ENCODE results near the gene KRTAP4-5.
"Not testable (repeated sequence)": the region's sequence is repeated elsewhere in the genome, so short reads cannot be mapped to it uniquely, and the experiment has no call there.

KRTAP4-5 gene

DNA sequence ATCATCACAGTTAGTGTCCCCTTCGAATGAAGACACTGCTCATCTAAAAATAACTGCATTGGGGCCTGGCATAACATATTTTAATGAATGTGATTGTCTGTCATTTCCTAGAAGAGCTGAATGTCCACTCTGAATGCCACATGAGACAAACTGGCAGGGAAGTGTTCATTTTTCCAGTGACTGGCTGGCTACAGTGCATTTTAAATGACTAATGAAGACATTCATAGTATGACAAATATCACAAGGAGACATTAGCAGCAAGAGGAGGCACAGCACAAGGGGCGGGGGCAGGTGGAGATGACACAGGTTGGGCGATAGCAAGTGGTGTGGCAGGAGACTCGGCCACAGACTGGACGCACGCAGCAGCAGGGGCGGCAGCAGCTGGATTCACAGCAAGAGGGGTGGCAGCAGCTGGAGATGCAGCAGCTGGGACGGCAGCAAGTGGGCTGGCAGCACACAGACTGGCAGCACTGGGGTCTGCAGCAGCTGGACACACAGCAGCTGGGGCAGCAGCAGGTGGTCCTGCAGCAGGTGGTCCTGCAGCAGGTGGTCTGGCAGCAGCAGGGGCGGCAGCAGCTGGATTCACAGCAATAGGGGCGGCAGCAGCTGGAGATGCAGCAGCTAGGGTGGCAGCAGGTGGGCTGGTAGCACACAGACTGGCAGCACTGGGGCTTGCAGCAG, 514 bp downstream of the KRTAP4-5 start:
- in situ Hi-C loops (cut with MboI; ENCODE audit: low pct_unique_long_range_greater_than_20kb, low sequenced_read_pairs); DNase-seq: not testable (repeated sequence)

DNA sequence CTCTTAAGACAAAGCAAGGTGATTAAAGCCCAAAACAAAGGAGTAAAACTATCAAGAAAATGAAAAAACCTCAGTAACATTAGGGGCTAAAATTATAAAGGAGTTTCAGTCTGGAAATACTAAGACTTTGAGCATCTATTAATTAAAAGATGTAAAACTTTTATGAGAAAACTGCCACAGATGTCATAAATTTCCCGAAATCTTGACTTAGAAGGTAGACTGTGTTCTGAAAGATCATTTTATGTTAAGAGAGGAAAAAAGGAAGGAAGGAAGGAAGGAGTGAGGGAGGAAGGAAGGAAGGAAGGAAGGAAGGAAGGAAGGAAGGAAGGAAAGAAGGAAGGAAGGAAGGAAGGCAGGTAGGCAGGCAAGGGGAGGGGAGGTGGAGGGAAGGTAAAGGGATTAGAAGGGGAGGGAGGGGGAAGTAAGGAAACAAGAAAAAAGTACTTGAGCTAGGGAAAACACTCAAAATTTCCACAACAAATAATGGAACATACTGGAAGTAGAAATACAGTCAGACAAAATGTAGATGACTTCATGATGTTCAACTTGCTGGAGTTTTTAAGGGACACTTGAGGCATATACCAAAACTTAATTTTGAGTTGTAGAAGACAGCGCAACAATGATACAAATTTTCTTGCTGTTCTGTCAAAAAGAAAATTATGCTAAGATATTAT, 2.0 kb downstream of the KRTAP4-5 start:
- in situ Hi-C loops (cut with MboI; ENCODE audit: low pct_unique_long_range_greater_than_20kb, low sequenced_read_pairs) = no loop called here

DNA sequence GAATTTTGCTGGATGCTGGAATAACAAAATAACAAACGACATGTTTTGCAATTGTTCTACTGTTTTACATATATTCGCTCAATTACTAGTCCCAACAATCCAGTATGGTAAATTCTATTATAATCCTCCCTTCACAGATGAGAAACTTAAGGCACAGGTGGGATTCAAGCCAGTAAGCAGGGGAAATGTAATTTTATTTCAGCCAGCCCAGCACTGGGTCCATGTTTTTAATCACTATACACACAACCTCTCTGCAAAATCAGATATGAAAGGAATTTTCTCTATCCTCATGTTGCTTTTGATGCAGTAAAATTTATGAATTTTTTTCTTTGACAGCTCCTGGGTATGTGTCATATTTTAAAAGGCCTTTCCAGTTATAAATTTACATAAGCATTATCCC, 4.4 kb downstream of the KRTAP4-5 start:
- in situ Hi-C loops (cut with MboI; ENCODE audit: low pct_unique_long_range_greater_than_20kb, low sequenced_read_pairs) = no loop called here
- DNase-seq = no peak

More for the DNA sequence above, 2.0 kb downstream of the KRTAP4-5 start:
- DNase-seq = no peak

GRCh38 chr17:41144846-41145245, 4.8 kb downstream of the KRTAP4-5 start:
- no peak for DNase-seq
- in situ Hi-C loops (cut with MboI; ENCODE audit: low pct_unique_long_range_greater_than_20kb, low sequenced_read_pairs) = no loop called here

DNA sequence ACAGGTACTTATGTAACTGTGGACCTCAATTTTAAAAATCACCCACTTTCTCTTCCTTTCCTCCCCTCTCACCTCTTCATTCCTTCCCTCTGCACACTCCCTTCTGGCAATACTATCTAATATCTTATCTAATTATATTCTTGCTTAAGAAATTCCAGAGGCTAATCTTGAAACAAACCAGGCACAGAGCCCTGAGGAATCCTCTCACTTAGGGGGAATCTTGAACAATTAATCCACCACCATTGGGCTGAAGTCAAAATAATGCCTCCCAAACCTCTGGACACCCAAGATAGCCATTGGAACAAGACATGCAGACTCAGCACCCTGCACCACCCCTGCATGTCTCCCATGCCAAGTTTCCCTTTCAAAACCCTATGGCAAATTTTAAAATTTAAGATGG, 8.3 kb downstream of the KRTAP4-5 start:
- in situ Hi-C loops (cut with MboI; ENCODE audit: low pct_unique_long_range_greater_than_20kb, low sequenced_read_pairs) = no loop called here
- no peak for DNase-seq

- no peak for DNase-seq
- in situ Hi-C loops (cut with MboI; ENCODE audit: low pct_unique_long_range_greater_than_20kb, low sequenced_read_pairs) = no loop called here
Observed at GRCh38 chr17:41140360-41141131, 9.1 kb downstream of the KRTAP4-5 start, which contains the start of gene KRTAP4-6. Gene KRTAP4-6, minus strand, starts transcription at chr17:41140544. Its CDS starts 57 bp downstream, at chr17:41140487.

GRCh38 chr17:41139865-41140264, 9.8 kb downstream of the KRTAP4-5 start:
- in situ Hi-C loops (cut with MboI; ENCODE audit: low pct_unique_long_range_greater_than_20kb, low sequenced_read_pairs); DNase-seq: not testable (repeated sequence)

DNA sequence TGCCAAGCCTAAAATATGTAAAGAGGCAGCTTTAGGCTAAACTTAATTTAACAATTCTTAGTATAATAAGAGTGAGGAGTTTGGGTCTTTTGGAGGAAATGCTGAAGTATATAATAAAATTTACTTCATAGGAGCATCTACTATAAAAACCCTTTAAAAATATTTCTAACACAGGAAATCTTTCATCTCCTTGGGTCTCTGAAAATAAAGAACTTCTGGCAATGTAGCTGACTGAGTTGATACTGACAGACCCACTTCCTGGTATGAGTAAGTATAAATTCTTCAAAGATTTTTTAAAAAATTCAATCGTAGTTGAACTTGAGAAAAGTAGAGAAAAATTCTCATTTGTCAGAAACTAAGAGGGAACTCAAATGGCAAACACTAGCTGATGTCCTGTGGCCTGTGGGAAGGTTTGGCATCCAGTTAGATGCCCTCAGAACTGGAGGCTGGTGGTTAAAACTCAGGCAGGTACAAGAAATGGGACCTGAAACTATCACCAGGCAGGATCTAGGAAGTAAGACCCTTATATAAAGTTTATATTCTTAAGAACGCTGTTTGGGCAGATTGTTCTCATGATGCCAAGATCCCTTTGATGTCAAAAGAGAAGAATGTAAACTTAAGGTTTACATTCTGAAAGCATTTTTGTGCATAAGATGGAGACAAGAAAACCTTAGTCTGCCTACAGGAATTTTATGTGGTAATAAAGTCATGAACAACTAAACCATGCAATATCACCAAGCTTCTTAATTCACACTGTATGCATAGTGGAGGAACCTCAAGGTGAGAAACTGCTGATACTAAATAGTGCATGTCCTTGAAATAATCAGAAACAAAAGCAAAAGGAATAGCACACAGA, 15.5 kb downstream of the KRTAP4-5 start:
- in situ Hi-C loops (cut with MboI; ENCODE audit: low pct_unique_long_range_greater_than_20kb, low sequenced_read_pairs) = no loop called here
- no peak for DNase-seq

DNA sequence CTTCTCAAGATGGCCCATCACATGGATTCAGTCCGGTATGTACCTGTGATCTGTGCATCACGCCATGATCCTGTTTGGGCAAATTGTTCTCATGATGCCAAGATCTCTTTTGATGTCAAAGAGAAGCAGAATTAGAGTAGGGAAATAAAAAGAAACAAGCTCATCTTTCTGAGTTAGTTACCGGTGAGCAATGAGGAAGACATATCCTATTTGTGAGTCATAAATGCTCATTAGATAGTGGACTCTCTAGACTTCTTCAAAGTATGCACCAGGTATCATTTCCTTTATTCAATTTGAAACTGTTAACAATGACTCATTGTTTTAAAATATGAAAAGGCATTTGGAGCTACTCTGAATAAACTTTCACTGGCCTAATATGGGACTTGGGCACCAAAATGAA, 17.6 kb downstream of the KRTAP4-5 start:
- DNase-seq = no peak
- in situ Hi-C loops (cut with MboI; ENCODE audit: low pct_unique_long_range_greater_than_20kb, low sequenced_read_pairs) = no loop called here

- no peak for DNase-seq
- in situ Hi-C loops (cut with MboI; ENCODE audit: low pct_unique_long_range_greater_than_20kb, low sequenced_read_pairs) = no loop called here
Observed at GRCh38 chr17:41127371-41127770, 22.3 kb downstream of the KRTAP4-5 start.

GRCh38 chr17:41126412-41126811, 23.2 kb downstream of the KRTAP4-5 start:
- in situ Hi-C loops (cut with MboI; ENCODE audit: low pct_unique_long_range_greater_than_20kb, low sequenced_read_pairs) = no loop called here
- no peak for DNase-seq

DNA sequence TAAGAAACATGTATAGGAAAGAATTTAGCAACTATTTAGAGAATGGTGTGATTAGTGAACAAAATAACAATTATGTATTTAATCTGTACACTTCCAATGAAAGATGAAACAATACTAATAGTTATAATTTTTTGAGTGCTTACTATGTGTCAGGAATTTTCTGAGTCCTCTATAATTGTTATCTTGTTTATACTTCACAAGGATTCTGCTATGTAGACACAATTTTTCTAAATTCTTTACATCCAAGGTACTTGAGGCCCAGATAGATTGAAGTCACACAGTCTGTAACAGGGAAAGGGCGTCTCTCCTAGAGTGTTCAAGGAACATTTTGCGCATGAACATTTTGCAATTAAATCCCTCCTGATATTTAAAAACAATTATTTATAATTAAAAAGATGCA, 24.6 kb downstream of the KRTAP4-5 start:
- DNase-seq = no peak
- in situ Hi-C loops (cut with MboI; ENCODE audit: low pct_unique_long_range_greater_than_20kb, low sequenced_read_pairs) = no loop called here

GRCh38 chr17:41123991-41124371, 25.6 kb downstream of the KRTAP4-5 start, which contains the start of gene KRTAP4-12:
Gene KRTAP4-12, minus strand, starts transcription at chr17:41124182. Its CDS starts 60 bp downstream, at chr17:41124122.
- DNase-seq; in situ Hi-C loops (cut with MboI; ENCODE audit: low pct_unique_long_range_greater_than_20kb, low sequenced_read_pairs): not testable (repeated sequence)

DNA sequence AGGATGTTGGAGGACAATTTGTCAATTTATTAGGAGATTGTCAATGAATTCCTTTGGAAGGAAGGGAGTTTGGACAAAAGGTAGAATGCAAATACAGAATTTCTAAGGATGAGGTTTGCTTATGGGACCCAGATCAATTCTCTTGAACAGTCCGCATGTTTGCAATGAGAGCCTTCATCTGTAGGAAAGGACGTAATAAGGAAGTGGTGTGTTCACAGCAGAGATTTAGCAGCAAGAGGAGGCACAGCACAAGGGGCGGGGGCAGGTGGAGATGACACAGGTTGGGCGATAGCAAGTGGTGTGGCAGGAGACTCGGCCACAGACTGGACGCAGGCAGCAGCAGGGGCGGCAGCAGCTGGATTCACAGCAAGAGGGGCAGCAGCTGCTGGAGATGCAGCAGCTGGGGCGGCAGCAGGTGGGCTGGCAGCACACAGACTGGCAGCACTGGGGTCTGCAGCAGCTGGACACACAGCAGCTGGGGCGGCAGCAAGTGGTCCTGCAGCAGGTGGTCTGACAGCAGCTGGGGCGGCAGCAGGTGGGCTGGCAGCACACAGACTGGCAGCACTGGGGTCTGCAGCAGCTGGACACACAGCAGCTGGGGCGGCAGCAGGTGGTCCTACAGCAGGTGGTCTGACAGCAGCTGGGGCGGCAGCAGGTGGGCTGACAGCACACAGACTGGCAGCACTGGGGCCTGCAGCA, 26.2 kb downstream of the KRTAP4-5 start:
- DNase-seq; in situ Hi-C loops (cut with MboI; ENCODE audit: low pct_unique_long_range_greater_than_20kb, low sequenced_read_pairs): not testable (repeated sequence)

DNA sequence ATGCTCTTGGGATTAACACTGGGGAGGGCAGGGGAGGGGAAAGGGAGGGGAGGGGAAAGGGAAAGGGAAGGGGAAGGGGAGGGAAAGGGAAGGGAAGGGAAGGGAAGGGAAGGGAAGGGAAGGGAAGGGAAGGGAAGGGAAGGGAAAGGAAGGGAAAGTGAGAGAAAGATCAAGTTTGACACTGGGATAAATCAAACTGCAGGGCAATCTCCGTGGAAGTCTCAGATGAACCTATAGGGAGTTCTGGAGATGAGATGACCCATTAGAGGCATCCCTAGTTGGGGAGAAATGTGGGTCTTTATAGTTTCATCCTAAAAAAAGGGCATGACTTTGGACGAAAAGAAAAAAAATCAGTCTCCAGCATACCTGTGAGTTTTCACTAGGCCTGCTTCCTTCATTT, 27.9 kb downstream of the KRTAP4-5 start:
- no peak for DNase-seq
- in situ Hi-C loops (cut with MboI; ENCODE audit: low pct_unique_long_range_greater_than_20kb, low sequenced_read_pairs) = no loop called here

DNA sequence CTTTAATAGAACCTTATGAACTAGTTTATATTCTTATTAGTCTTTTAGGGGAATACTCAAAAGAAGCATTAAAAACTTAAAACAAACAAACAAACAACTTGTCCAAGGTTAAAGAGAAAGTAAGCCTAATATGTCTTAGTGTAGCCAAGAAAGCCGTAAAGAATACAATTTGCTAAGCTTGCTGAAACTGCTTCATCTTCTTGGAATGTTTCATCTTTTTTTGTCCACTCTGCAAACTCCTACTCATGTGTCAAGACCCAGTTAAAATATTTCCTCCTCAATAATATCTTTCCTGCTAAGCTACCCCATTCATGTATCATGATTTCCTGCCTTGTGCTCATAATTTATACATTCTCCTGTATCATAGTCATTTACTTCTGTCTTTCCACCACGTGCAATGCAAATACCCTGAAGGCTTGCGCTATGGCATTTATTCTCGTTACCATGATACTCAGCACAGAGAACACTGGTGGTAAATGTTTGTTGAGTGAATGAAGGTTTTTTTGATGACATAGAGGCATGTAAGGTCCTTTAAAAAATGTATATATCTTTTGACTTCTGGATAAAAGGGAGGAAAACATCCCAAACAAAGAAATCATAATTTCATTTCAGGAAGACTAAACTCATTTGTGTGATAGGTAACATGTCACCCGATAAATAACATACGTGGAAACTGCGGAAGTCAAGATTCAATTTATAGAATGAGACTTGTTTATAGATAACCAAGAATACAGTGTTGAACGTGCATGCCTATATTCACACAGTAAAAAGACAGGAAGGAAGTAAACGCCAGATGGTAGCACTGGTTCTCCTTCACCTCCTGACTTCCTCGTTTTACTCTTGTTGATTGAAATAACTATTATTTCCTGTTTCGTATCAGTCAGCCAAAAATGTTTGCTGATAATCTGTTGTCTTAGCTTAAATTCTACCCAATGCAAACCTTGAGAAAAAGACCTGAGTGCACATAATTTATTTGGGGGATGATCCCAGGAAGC, 29.6 kb downstream of the KRTAP4-5 start:
- DNase-seq = peak; percentile 91
- in situ Hi-C loops (cut with MboI; ENCODE audit: low pct_unique_long_range_greater_than_20kb, low sequenced_read_pairs) = not testable (repeated sequence)

GRCh38 chr17:41118721-41119120, 30.9 kb downstream of the KRTAP4-5 start:
- no peak for DNase-seq
- in situ Hi-C loops (cut with MboI; ENCODE audit: low pct_unique_long_range_greater_than_20kb, low sequenced_read_pairs) = no loop called here
